GM13977 (cell line): Measurements from ENCODE around the gene NPB.
"Not testable (repeated sequence)": the region's sequence is repeated elsewhere in the genome, so short reads cannot be mapped to it uniquely, and the experiment has no call there.

ENCODE experiments used
- DNase-seq: peaks from one replicate; pipeline ENCODE4 v3.0.0; 2012; ENCODE audit warnings: low spot score
- in situ Hi-C: fragments of 300-500 bp; cut with MboI; formaldehyde crosslinking; loops from one replicate; pipeline ENCODE4 v1.12.0; 2022; ENCODE audit warnings: low sequenced_read_pairs, low pct_unique_long_range_greater_than_20kb, mixed read lengths, inconsistent platforms; ENCODE audit not compliant: unreplicated experiment
- TF ChIP-seq, protein P1 (sequence below): IDR thresholded peaks from 2 replicates; pipeline ENCODE4 v1.5.1; 2012; ENCODE audit warnings: mild to moderate bottlenecking, control low read depth; ENCODE audit not compliant: insufficient read depth; ENCODE audit errors: extremely low read depth, missing control alignments

Gene NPB

DNA sequence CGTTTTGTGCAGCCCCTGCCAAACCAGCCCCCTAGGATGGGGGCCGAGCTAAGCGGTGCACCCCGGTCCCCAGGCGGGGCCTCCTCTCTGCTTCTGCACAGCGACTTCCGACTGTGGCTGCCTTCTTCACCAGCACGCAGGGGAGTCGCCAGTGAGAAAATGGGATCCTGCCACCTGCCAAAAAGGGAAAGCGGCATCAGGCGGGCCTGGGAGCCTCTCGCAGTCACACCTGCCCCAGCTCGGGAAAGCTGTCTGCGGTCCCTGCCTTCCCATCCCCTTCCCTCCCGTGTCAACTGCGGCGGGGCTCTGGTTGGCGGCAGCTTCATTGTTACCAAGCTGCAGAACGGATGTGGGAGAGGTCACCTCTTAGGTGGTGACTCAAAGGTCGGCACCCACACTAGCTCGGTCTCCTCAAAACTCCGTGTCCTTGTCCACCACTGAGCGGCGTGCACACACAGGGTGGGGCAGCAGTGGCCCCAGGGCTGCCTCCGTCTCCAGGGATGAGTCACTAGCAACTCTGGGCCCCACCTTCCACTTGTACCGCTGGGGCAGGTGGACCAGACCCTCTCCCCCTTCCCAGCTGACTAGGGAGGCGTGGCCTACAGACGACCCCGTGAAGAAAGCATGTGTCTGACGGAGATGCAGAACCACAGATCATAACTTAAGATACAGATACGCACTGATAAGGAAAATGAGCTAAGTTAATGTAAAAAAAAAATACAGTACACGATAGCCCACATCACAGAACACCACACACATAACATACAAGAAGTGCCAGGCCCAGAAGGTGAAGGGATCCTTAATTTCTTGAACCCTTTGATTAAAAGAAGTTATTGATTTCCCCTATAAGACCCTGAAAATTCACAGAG is 10.6 kb downstream of the NPB start:
- TF ChIP-seq, protein P1, sequence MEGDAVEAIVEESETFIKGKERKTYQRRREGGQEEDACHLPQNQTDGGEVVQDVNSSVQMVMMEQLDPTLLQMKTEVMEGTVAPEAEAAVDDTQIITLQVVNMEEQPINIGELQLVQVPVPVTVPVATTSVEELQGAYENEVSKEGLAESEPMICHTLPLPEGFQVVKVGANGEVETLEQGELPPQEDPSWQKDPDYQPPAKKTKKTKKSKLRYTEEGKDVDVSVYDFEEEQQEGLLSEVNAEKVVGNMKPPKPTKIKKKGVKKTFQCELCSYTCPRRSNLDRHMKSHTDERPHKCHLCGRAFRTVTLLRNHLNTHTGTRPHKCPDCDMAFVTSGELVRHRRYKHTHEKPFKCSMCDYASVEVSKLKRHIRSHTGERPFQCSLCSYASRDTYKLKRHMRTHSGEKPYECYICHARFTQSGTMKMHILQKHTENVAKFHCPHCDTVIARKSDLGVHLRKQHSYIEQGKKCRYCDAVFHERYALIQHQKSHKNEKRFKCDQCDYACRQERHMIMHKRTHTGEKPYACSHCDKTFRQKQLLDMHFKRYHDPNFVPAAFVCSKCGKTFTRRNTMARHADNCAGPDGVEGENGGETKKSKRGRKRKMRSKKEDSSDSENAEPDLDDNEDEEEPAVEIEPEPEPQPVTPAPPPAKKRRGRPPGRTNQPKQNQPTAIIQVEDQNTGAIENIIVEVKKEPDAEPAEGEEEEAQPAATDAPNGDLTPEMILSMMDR: no peak
- DNase-seq: no peak
- in situ Hi-C loops: no loop called here

DNA sequence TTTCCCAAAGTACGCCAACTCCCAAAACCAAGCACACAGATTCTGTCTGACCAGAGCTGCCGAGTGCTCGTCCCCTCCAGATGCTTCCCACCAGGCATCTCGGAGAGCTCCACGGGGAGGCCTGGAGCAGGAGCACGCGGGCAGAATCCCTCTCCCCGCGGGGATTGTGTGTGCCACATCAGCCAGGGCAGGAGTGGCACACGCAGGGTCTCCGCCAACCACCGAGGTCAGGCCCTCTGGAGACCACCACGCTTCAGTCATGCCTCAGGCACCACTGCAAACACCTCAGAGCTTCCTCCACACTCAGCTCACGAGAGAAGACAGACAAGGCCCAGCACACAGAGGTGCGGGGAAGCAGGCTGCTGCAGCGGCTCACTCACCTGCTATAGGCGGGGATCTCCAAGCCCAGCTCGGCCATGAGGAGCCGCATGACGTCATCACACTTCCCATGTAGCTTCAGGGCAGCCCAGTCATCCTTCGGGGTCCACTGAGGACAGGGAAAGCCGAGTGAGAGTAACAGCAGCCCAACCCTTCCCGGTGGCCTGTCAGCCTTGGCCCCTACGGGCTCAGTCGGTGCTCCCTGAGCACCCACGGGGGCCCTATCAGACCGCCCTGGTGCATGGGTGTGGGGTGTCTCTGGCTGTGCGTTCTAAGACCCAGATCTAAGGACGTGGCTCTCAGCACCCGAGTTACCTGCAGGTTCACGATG is 11.5 kb downstream of the NPB start:
- in situ Hi-C loops: no loop called here
- DNase-seq: no peak
- TF ChIP-seq, protein P1: no peak

DNA sequence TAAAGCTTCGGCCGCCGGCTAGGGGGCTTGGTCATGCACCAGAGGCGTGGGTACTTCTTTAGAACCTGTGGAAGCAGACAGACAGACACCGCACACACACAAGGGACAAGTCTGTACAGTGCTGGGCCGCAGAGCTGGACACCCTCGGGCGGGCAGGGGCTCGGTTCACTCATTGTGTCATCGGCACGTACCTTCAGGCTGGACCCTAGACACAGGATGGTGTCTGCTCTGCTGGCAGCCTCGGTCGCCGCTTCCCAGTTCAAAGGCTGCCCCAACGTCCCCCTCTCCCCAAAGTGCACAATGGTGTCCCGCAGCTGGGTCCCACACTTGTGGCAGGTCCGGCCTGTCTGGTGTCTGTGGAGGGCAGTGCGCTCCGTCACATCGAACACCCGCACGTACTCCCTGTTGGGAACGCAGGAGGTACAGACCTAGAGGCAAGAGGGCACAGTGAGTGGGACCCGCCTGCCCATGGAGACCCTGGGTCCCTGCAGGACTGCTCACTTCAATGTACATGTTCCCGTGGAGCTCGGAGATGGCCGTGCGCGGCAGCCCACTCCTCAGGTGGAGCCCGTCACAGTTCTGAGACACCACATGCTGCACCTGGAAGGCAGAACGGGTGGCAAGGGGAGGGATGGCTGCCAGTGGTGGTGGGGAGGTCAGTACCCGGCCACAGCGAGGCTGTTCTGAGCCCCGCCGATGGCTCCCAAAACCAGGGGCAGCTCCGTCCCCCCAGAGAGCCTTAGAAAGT is 12.2 kb downstream of the NPB start:
- in situ Hi-C loops: no loop called here
- DNase-seq: no peak
- TF ChIP-seq, protein P1: no peak

DNA sequence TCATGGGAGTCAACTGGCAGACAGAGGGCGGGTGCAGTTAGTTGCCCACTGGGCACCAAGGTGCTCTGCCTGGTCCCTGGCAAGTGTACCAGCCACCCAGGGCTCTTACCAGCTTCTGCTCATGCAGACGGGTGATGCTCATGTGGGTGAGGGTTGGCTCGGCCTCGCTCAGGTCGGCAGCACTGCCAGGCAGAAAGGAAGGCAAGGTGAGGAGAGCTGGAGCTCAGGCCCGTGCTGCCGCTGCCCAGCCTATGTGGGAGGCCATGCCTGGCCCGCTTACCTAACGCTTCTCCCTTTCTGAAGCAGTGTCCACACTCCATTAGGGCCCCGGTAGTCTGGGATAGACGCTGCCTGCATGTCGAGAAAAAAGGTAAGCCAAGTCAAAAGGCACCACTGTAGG is 13.3 kb downstream of the NPB start:
- no peak for DNase-seq
- in situ Hi-C loops: no loop called here
- TF ChIP-seq, protein P1: no peak

DNA sequence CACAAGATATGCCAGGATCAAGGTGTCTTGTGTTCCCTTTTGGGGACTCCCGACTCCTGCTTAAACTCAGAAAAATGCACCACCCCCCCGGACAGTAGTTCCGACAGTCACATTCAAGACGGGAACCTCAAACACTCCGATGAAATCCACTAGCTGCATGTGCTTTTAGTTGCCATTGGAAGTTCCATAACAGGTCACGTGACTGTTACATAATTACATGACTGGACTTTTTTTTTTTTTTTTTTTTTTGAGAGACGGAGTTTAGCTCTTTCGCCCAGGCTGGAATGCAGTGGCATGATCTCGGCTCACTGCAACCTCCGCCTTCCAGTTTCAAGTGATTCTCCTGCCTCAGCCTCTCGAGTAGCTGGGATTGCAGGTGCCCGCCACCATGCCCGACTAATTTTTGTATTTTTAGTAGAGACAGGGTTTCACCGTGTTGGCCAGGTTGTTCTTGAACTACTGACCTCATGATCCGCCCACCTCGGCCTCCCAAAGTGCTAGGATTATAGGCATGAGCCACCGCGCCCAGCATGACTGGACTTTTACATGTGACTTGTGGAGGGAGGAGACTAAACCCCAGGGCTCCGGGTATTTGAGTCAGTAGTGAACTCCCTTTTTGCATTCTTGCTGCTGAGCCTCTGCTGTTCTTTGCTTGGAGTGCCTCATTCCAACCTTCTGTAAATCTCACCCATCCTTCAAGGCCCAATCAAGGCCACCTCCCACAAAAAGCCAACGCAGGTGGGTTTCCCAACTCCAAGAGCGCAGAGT is 14.4 kb downstream of the NPB start:
- TF ChIP-seq, protein P1: no peak
- in situ Hi-C loops: no loop called here
- no peak for DNase-seq

DNA sequence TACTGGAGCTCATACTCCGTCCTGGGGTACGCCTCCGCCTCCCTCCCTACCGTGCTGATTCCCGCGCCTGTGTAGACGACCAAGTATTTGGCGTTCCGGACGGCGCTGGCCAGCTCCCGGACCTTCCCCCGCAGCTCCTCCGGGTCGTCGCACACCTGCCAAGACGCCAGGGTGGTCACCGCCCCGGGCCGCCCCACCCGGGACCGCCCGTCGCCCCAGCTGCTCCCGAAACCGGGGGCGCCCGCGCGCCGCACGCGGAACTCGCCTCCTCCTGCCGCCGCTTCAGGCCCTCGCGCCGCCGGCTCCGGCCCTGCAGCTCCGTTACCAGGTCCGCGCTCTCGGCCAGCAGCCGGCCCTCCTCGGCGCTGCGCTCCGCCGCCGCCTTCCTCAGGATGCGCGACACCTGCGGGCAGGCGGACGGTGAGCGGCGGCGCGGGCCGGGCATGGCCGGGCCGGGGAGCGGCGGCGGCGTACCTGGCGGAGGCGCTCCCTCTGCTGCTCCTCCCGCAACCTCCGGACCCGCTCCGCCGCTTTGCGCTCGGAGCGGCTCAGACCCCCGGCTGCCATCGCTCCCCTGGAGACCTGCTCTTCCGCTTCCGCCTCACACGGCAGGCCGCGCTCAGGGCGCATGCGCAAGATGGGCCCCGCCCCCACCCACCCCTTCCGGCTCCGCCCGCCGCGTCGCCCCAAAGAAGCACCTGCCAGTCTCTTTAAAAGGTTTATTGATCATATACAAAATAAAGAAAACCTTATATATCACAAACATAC is 15.7 kb downstream of the NPB start, which contains the start of gene SIRT7:
Gene SIRT7 (minus strand): TSS at position 612 of the 768 bp plus-strand sequence. CDS start 45 bp downstream, at position 567.
- peak; percentile 99 for DNase-seq
- TF ChIP-seq, protein P1: no peak
- in situ Hi-C loops: no loop called here

DNA sequence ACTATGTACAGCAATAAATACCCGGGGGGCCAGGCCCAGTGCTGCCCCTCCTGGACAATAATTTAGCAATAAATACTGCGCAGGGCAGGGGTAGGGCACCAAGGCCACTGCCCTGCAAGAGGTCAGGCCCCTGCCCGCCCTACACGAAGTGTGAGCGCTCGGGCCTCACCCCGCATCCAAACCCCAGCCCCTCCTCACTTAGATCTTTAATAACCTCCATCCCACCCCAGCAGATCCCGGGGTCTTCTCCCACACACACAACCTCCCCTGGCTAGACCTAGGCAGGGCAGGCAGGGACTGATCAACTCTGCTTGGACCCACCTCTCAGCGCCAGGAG is 16.3 kb downstream of the NPB start:
- DNase-seq, in situ Hi-C loops: not testable (repeated sequence)
